ENCODE measurements around the gene GOLGA3. TPM values are rescaled to one million over a fixed set of nuclear protein-coding genes. Genes with fewer than 3 reads are reported as not detected.
"Not testable (repeated sequence)": the region's sequence is repeated elsewhere in the genome, so short reads cannot be mapped to it uniquely, and the experiment has no call there.

The GOLGA3 gene
- total RNA-seq, 2 experiments from 2014 or later: 25.2 to 29.1 TPM

- CTCF ChIA-PET: no interaction called here
- no peak for DNase-seq
- no peaks in the 10 kb centered on the region for H3K9me3 Mint-ChIP-seq
- no peak overlapping the region for H3K4me3 Mint-ChIP-seq
- no peak overlapping the region for H3K27ac Mint-ChIP-seq
- H3K36me3 Mint-ChIP-seq (ENCODE audit: low read depth): peaks cover 30% of the 10 kb centered on the region
- H3K4me1 Mint-ChIP-seq (ENCODE audit: low read depth): peaks cover 47% of the 10 kb centered on the region
- intact Hi-C loops (cut with micrococcal nuclease): loop anchor here (5.0 kb wide), 1 partner anchor 113 kb away; the partner anchor contains the start of gene PGAM5
- H3K27me3 Mint-ChIP-seq (ENCODE audit: low read depth): no peaks in the 10 kb centered on the region
These were observed 3.6 kb downstream of the GOLGA3 start for GRCh38 chr12:132825089-132825488.

DNA sequence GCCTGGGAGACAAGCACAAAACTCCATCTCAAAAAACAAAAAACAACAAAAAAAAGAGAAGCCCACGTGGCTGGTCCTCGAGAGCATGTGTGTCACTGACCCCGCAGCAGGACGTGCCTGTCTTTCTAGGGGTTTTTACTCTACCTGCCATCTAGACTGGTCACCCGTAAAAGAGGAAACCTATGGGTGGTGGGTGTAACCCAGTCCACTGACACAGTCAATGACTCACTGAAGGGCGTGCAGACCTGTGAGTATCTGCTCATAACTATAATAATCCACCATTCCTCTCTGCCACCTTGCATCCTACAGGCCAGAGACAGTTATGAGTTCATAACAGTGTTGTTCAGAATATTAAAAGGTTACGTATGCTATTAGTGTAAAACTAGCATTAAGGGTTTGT is 4.6 kb downstream of the GOLGA3 start:
- no peak overlapping the region for H3K4me3 Mint-ChIP-seq
- no peaks in the 10 kb centered on the region for H3K9me3 Mint-ChIP-seq
- H3K27me3 Mint-ChIP-seq (ENCODE audit: low read depth): no peaks in the 10 kb centered on the region
- no peak overlapping the region for H3K27ac Mint-ChIP-seq
- DNase-seq: no peak
- intact Hi-C loops (cut with micrococcal nuclease): no loop called here
- CTCF ChIA-PET: no interaction called here
- H3K36me3 Mint-ChIP-seq (ENCODE audit: low read depth): peaks cover 35% of the 10 kb centered on the region
- H3K4me1 Mint-ChIP-seq (ENCODE audit: low read depth): peaks cover 51% of the 10 kb centered on the region

DNA sequence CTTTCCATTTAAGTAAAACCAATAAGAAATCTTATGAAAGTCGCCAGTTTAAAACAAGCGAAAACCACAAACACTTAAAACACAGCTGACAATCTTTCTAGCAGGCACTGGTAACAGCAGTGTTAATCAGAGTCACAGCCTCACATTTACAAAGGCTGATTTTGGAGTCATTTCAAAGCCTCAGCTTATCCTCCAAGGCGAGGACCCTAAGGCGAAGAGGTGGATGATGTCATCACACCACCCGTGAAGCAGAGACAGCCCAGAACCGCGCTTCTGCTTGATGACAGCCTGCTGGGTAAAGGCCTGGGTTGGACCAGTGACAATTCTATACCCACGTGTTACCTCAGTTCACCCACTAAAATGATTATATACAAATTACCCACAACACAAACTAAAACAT is 10.1 kb downstream of the GOLGA3 start:
- no peak for DNase-seq
- Mint-ChIP-seq H3K9me3 (no peaks in the 10 kb centered on the region), H3K4me3 (no peak overlapping the region), H3K27me3 (ENCODE audit: low read depth) (no peaks in the 10 kb centered on the region), H3K36me3 (ENCODE audit: low read depth) (peaks cover 20% of the 10 kb centered on the region), H3K4me1 (ENCODE audit: low read depth) (peaks cover 17% of the 10 kb centered on the region), H3K27ac (no peak overlapping the region)
- CTCF ChIA-PET: no interaction called here
- intact Hi-C loops (cut with micrococcal nuclease): no loop called here

DNA sequence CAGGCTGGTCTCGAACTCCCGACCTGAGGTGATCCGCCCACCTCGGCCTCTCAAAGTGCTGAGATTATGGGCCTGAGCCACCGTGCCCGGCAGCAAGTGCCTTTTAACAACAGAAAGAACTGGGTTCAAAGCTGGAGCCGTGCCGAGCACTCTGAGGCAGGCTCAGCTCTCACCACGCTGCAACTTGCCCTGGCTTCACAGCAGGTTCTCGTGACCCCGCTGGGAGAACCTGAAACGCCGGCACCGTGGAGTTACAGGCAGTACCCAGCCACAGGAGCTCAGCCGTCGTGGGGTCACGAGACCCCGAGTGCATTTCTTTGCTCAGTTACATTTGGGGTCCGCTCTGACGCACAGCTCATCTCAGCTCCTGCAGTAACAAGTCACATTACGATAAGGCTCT is 14.4 kb downstream of the GOLGA3 start:
- H3K27ac Mint-ChIP-seq: no peak overlapping the region
- peaks cover 15% of the 10 kb centered on the region for H3K4me1 Mint-ChIP-seq (ENCODE audit: low read depth)
- H3K36me3 Mint-ChIP-seq (ENCODE audit: low read depth): peaks cover 28% of the 10 kb centered on the region
- CTCF ChIA-PET: no interaction called here
- no peak for DNase-seq
- H3K9me3 Mint-ChIP-seq: no peaks in the 10 kb centered on the region
- intact Hi-C loops (cut with micrococcal nuclease): no loop called here
- no peaks in the 10 kb centered on the region for H3K27me3 Mint-ChIP-seq (ENCODE audit: low read depth)
- no peak overlapping the region for H3K4me3 Mint-ChIP-seq

DNA sequence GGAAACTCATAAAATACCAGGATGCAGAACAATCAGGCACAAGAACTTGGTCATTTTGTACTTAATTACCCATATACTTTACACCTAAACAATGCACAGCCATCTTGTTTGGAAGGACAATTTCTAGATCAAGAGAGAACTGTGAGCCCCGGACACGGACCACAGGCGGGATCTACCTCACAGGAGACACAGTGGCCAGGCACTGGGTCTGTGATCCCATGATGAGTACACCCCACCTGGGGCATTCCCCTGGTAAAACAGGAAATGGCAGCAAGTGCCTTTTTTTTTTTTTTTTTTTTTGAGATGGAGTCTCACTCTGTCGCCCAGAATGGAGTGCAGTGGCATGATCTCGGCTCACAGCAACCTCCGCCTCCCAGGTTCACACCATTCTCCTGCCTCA is 15.2 kb downstream of the GOLGA3 start:
- H3K36me3 Mint-ChIP-seq (ENCODE audit: low read depth): peaks cover 32% of the 10 kb centered on the region
- H3K27me3 Mint-ChIP-seq (ENCODE audit: low read depth): no peaks in the 10 kb centered on the region

GRCh38 chr12:132812631-132813305 is 15.9 kb downstream of the GOLGA3 start:
- no peaks in the 10 kb centered on the region for H3K9me3 Mint-ChIP-seq
- no peak overlapping the region for H3K4me3 Mint-ChIP-seq
- peaks cover 34% of the 10 kb centered on the region for H3K36me3 Mint-ChIP-seq (ENCODE audit: low read depth)
- H3K4me1 Mint-ChIP-seq (ENCODE audit: low read depth): peaks cover 16% of the 10 kb centered on the region
- no peak overlapping the region for H3K27ac Mint-ChIP-seq
- DNase-seq: no peak
- H3K27me3 Mint-ChIP-seq (ENCODE audit: low read depth): no peaks in the 10 kb centered on the region
- CTCF ChIA-PET: interaction anchor here (0.6 kb wide), 1 partner anchor 145 kb away, joined by 3 read pairs; no protein-coding TSS in a partner anchor
- intact Hi-C loops (cut with micrococcal nuclease): no loop called here

More for the DNA sequence above, 15.2 kb downstream of the GOLGA3 start:
- Mint-ChIP-seq H3K27ac (no peak overlapping the region), H3K4me1 (ENCODE audit: low read depth) (peaks cover 10% of the 10 kb centered on the region), H3K9me3 (no peaks in the 10 kb centered on the region), H3K4me3 (no peak overlapping the region)
- CTCF ChIA-PET: interaction anchor here (0.6 kb wide), 1 partner anchor 146 kb away, joined by 3 read pairs; no protein-coding TSS in a partner anchor
- peak; percentile 34 for DNase-seq
- intact Hi-C loops (cut with micrococcal nuclease): no loop called here

DNA sequence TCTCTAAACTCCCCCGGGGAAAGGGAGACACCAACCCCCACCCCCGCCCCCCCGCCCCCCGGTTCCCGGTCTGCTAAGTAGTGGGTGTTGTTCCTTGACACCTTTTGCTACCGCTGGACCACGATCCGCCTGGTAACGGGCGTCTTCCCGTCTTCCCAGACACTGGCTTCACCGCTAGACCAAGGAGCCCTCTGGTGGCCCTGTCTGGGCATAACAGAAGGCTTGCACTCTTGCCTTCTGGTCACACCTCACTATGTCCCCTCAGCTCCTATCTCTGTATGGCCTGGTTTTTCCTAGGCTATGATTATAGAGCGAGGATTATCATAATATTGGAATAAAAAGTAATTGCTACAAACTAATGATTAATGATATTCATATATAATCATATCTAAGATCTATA is 19.3 kb downstream of the GOLGA3 start:
- H3K27me3 Mint-ChIP-seq (ENCODE audit: low read depth); H3K27ac Mint-ChIP-seq; H3K9me3 Mint-ChIP-seq; H3K4me3 Mint-ChIP-seq: not testable (repeated sequence)
- CTCF ChIA-PET: interaction anchor here (1.8 kb wide), 1 partner anchor 41 kb away, joined by 4 read pairs; no protein-coding TSS in a partner anchor
- Mint-ChIP-seq H3K36me3 (ENCODE audit: low read depth) (peaks cover 50% of the 10 kb centered on the region), H3K4me1 (ENCODE audit: low read depth) (peaks cover 31% of the 10 kb centered on the region)
- peak; percentile 47 for DNase-seq
- intact Hi-C loops (cut with micrococcal nuclease): loop anchor here (1.0 kb wide), 1 partner anchor 38 kb away; no protein-coding TSS in a partner anchor

DNA sequence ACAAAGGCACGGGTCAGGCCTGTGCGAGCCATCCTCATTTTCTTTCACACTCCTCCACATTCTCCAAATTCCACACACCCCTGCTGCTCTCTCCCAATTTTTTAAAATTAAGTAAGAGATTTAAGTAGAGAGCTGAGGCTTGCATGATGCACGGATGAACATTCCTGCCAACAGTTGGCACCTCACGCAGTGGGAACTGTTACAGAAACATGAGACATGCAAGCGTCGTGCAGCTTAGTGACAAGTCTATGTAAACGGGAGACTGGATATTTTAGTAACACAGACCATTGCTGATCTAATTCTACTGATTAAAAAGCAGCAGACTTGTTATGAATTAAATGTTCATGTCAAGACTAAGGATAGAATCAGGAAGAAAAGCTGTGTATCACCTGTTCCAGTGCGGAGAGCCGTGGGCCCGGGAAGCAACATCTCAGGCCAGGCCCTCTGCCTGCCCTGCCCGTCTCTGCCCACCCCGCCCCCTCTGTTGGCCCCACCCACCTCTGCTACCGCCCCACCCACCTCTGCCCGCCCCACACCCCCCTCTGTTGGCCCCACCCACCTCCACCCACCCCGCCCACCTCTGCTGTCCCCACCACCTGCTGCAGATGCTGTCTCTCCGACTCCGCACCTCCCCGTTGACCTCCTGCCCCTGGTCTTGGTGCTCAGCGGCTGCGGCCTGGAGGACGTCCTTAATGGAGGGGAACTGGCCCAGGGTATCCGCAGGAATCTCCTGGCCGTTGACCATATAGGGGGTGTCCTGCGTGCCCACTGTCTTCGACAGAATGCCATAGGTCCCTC is 21.2 kb downstream of the GOLGA3 start:
- CTCF ChIA-PET: interaction anchor here (1.4 to 1.8 kb wide), 2 partner anchors 39 to 99 kb away, joined by 4 read pairs; no protein-coding TSS in a partner anchor
- Mint-ChIP-seq H3K4me1 (ENCODE audit: low read depth) (peaks cover 25% of the 10 kb centered on the region), H3K9me3 (no peaks in the 10 kb centered on the region), H3K27ac (no peak overlapping the region), H3K4me3 (no peak overlapping the region), H3K27me3 (ENCODE audit: low read depth) (no peaks in the 10 kb centered on the region), H3K36me3 (ENCODE audit: low read depth) (peaks cover 52% of the 10 kb centered on the region)
- no peak for DNase-seq
- intact Hi-C loops (cut with micrococcal nuclease): no loop called here

DNA sequence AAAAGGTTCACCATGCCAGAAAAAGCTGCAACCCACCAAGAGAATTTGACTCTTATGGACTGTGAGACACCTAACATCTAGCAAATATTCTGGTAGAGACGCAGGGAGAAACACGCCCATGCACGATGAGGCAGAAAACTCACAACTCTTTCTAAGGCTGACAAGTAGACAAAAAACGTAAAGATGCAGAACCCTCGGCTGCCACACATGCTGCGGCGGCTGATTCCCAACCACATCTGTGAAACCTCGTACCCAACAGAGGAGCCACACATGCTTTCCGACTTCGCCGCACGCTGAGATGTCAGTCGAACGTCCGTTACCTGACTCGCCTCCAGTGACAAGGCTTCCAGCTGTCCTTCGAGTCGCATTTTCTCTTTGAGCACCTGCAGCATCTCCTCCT is 21.8 kb downstream of the GOLGA3 start:
- peak; percentile 47 for DNase-seq
- no peaks in the 10 kb centered on the region for H3K9me3 Mint-ChIP-seq
- no peak overlapping the region for H3K27ac Mint-ChIP-seq
- H3K27me3 Mint-ChIP-seq (ENCODE audit: low read depth): no peaks in the 10 kb centered on the region
- H3K4me3 Mint-ChIP-seq: no peak overlapping the region
- CTCF ChIA-PET: interaction anchor here (1.4 kb wide), 1 partner anchor 99 kb away, joined by 4 read pairs; no protein-coding TSS in a partner anchor
- intact Hi-C loops (cut with micrococcal nuclease): no loop called here
- H3K36me3 Mint-ChIP-seq (ENCODE audit: low read depth): peaks cover 49% of the 10 kb centered on the region
- peaks cover 22% of the 10 kb centered on the region for H3K4me1 Mint-ChIP-seq (ENCODE audit: low read depth)

- Mint-ChIP-seq H3K27me3 (ENCODE audit: low read depth) (no peaks in the 10 kb centered on the region), H3K36me3 (ENCODE audit: low read depth) (peaks cover 48% of the 10 kb centered on the region), H3K4me3 (no peak overlapping the region), H3K9me3 (no peaks in the 10 kb centered on the region), H3K27ac (no peak overlapping the region), H3K4me1 (ENCODE audit: low read depth) (peaks cover 22% of the 10 kb centered on the region)
- CTCF ChIA-PET: no interaction called here
- no peak for DNase-seq
- intact Hi-C loops (cut with micrococcal nuclease): no loop called here
These were observed 24.2 kb downstream of the GOLGA3 start for GRCh38 chr12:132804426-132804861.

DNA sequence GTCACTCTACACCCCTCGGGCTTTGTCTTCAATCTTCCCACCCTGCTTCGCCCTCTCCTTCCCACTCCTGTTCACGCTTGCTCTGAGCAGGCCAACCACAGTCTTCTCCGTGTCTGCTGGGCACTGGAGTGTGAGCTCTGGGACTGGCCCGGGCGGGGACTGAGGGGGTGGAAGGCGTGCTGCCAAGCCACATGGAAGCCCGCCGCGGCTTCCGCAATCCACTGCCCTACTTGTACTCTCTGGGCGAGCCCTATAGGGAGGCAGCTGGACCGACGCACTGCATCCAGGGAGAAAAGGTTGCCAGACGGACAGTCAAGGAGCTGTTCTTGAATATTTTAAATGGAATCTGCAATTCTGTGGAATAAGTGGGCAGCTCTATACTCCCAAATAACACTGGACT is 24.8 kb downstream of the GOLGA3 start:
- Mint-ChIP-seq H3K4me3 (no peak overlapping the region), H3K36me3 (ENCODE audit: low read depth) (peaks cover 48% of the 10 kb centered on the region), H3K27me3 (ENCODE audit: low read depth) (no peaks in the 10 kb centered on the region), H3K27ac (no peak overlapping the region), H3K4me1 (ENCODE audit: low read depth) (peaks cover 22% of the 10 kb centered on the region), H3K9me3 (no peaks in the 10 kb centered on the region)
- intact Hi-C loops (cut with micrococcal nuclease): no loop called here
- no peak for DNase-seq
- CTCF ChIA-PET: no interaction called here

DNA sequence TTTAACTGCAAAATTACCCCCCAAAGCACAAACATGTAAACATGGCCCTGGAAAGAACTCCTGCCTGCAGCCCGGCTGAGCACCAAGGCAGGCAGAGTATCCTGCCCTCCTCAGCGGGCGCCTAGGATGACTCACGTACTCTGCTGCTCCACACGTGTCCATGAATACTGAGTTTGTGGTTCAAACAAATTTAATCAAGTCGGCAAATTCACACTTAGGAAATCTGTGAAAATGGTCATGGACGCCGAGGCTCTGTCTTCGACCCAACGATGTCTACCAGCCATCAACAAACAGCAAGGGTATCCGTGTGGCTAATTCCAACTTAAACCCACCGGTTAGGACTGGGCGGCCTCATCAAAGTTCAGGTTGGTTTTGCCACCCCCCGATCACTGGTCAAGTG is 25.5 kb downstream of the GOLGA3 start:
- H3K4me1 Mint-ChIP-seq (ENCODE audit: low read depth): peaks cover 19% of the 10 kb centered on the region
- no peak overlapping the region for H3K27ac Mint-ChIP-seq
- no peak overlapping the region for H3K4me3 Mint-ChIP-seq
- H3K9me3 Mint-ChIP-seq: no peaks in the 10 kb centered on the region
- H3K36me3 Mint-ChIP-seq (ENCODE audit: low read depth): peaks cover 44% of the 10 kb centered on the region
- no peak for DNase-seq
- intact Hi-C loops (cut with micrococcal nuclease): no loop called here
- CTCF ChIA-PET: no interaction called here
- no peaks in the 10 kb centered on the region for H3K27me3 Mint-ChIP-seq (ENCODE audit: low read depth)

Measured in activated naive CD4-positive, alpha-beta T cell treated with anti-CD3 and anti-CD28 coated beads for 36 hours (primary cell).